ENCODE results near the gene TRIM16. TPM values are rescaled to one million over a fixed set of nuclear protein-coding genes. Genes with fewer than 3 reads are reported as not detected.

The TRIM16 gene
- polyA plus RNA-seq, 1 donor (not counting 4 experiments of a cell fraction or from before 2014, with no cell fraction given), result 62.3 TPM

- TF ChIP-seq CTCF (optimal IDR thresholded peaks at IDR 0.05 in 1 of 3, IDR thresholded peaks at IDR 0.05 in 1 of 3, conservative IDR thresholded peaks at IDR 0.05 in 1 of 3; ENCODE audit: extremely low read depth in 1 of 3, insufficient read depth in 2 of 3, low read length in 3 of 3) (peak in 2 of 3 experiments; percentile 24 to 54), EZH2 (IDR thresholded peaks at IDR 0.05; ENCODE audit: low read length) (no peak)
- peak overlapping the region; percentile 94 for H3K4me2 ChIP-seq (ENCODE audit: control insufficient read depth, extremely low read depth, insufficient read depth, low read depth, low read length)
- H3K36me3 ChIP-seq (ENCODE audit: control insufficient read depth in 2 of 2, extremely low read depth in 1 of 2, insufficient read depth in 2 of 2, low read length in 2 of 2), result peaks cover 2 to 11% of the 10 kb centered on the region in 2 experiments
- DNase-seq (ENCODE audit: low read depth, low spot score) (no peak), FAIRE-seq (no peak)
- no peaks in the 10 kb centered on the region for H3K9me1 ChIP-seq (ENCODE audit: control insufficient read depth, extremely low read depth, insufficient read depth, low read length)
- H3K9ac ChIP-seq (ENCODE audit: control insufficient read depth, extremely low read depth, insufficient read depth, low read length), result peak overlapping the region; percentile 90
- H3K27me3 ChIP-seq (ENCODE audit: control insufficient read depth, extremely low read depth, insufficient read depth, low read length), result no peaks in the 10 kb centered on the region
- peaks cover 40% of the 10 kb centered on the region for H3K79me2 ChIP-seq (ENCODE audit: control insufficient read depth, insufficient read depth, low read length)
- no peaks in the 10 kb centered on the region for H4K20me1 ChIP-seq (ENCODE audit: control insufficient read depth, extremely low read depth, insufficient read depth, low read length)
- peaks cover 30% of the 10 kb centered on the region for H3K4me1 ChIP-seq (ENCODE audit: control insufficient read depth, extremely low read depth, insufficient read depth, low read length)
- no peaks in the 10 kb centered on the region for H3K9me3 ChIP-seq (ENCODE audit: control insufficient read depth, low read depth, low read length)
- H2AFZ ChIP-seq (ENCODE audit: control insufficient read depth, low read length), result no peak overlapping the region
- H3K27ac ChIP-seq (ENCODE audit: control insufficient read depth, insufficient read depth, low read length), result peak overlapping the region; percentile 89
- dilution Hi-C loops (cut with MboI; ENCODE audit: extremely low pct_ligation_motif_present, low sequenced_read_pairs), result no loop called here
- H3K4me3 ChIP-seq (ENCODE audit: control insufficient read depth in 2 of 3, extremely low read depth in 1 of 3, insufficient read depth in 2 of 3, low read depth in 1 of 3, low read length in 3 of 3), result peak overlapping the region; percentile 82 to 87 (median 87)
Observed at GRCh38 chr17:15650741-15651582, 33.1 kb downstream of the TRIM16 start.

- H3K4me1 ChIP-seq (ENCODE audit: control insufficient read depth, extremely low read depth, insufficient read depth, low read length), result peaks cover 33% of the 10 kb centered on the region
- no peaks in the 10 kb centered on the region for H3K9me3 ChIP-seq (ENCODE audit: control insufficient read depth, low read depth, low read length)
- no peaks in the 10 kb centered on the region for H4K20me1 ChIP-seq (ENCODE audit: control insufficient read depth, extremely low read depth, insufficient read depth, low read length)
- peak; percentile 52 for DNase-seq (ENCODE audit: low read depth, low spot score)
- peaks cover 42% of the 10 kb centered on the region for H3K79me2 ChIP-seq (ENCODE audit: control insufficient read depth, insufficient read depth, low read length)
- dilution Hi-C loops (cut with MboI; ENCODE audit: extremely low pct_ligation_motif_present, low sequenced_read_pairs), result no loop called here
- no peak for FAIRE-seq
- H2AFZ ChIP-seq (ENCODE audit: control insufficient read depth, low read length), result no peak overlapping the region
- peak overlapping the region; percentile 89 for H3K27ac ChIP-seq (ENCODE audit: control insufficient read depth, insufficient read depth, low read length)
- peak overlapping the region; percentile 90 for H3K9ac ChIP-seq (ENCODE audit: control insufficient read depth, extremely low read depth, insufficient read depth, low read length)
- no peaks in the 10 kb centered on the region for H3K9me1 ChIP-seq (ENCODE audit: control insufficient read depth, extremely low read depth, insufficient read depth, low read length)
- no peaks in the 10 kb centered on the region for H3K27me3 ChIP-seq (ENCODE audit: control insufficient read depth, extremely low read depth, insufficient read depth, low read length)
- peak overlapping the region; percentile 82 to 87 (median 87) for H3K4me3 ChIP-seq (ENCODE audit: control insufficient read depth in 2 of 3, extremely low read depth in 1 of 3, insufficient read depth in 2 of 3, low read depth in 1 of 3, low read length in 3 of 3)
- no peak for TF ChIP-seq EZH2 (IDR thresholded peaks at IDR 0.05; ENCODE audit: low read length)
- no peak for TF ChIP-seq CTCF (optimal IDR thresholded peaks at IDR 0.05 in 1 of 3, IDR thresholded peaks at IDR 0.05 in 1 of 3, conservative IDR thresholded peaks at IDR 0.05 in 1 of 3; ENCODE audit: extremely low read depth in 1 of 3, insufficient read depth in 2 of 3, low read length in 3 of 3)
- peak overlapping the region; percentile 94 for H3K4me2 ChIP-seq (ENCODE audit: control insufficient read depth, extremely low read depth, insufficient read depth, low read depth, low read length)
- H3K36me3 ChIP-seq (ENCODE audit: control insufficient read depth in 2 of 2, extremely low read depth in 1 of 2, insufficient read depth in 2 of 2, low read length in 2 of 2), result peaks cover 2 to 11% of the 10 kb centered on the region in 2 experiments
Observed at GRCh38 chr17:15649861-15650421, 34.2 kb downstream of the TRIM16 start.

Data from keratinocyte (primary cell).